Erythroblast (primary cell): ENCODE data around the gene HLA-C.

Experiments
- GATA1 ChIP-seq: IDR thresholded peaks from 2 replicates; pipeline ENCODE4 v1.6.1; 2011; ENCODE audit warnings: low read depth, mild to moderate bottlenecking, control low read depth, low read length, moderate library complexity
- POLR2A ChIP-seq: IDR thresholded peaks from 2 replicates; pipeline ENCODE4 v1.6.1; 2011; ENCODE audit warnings: mild to moderate bottlenecking, low read length

DNA sequence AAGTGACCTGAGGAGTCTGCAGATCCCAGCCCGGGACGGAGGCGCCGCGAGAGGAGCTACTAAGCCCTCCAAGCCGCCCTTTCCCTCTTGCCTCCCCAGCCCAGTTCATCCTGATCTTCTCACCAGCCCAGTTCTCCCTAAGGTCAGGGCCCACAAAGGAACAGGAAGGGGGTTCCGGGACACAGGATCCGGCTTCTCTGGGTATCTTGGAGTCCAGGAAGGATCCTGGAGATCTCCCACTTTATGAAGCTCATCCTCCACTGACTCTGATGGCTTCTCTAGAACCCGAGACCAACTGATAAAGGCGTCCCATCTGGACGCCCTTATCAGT, 36.9 kb upstream of the HLA-C start:
- TF ChIP-seq POLR2A = no peak
- no peak for TF ChIP-seq GATA1
